ENCODE data around the gene UBR1. TPM values are rescaled to one million over a fixed set of nuclear protein-coding genes. Genes with fewer than 3 reads are reported as not detected.

Gene UBR1
- total RNA-seq: 10 to 100 TPM in 2 of 4 donors, 1 to 10 TPM in 2; 9.3 to 22.3 (median 11.7) TPM

DNA sequence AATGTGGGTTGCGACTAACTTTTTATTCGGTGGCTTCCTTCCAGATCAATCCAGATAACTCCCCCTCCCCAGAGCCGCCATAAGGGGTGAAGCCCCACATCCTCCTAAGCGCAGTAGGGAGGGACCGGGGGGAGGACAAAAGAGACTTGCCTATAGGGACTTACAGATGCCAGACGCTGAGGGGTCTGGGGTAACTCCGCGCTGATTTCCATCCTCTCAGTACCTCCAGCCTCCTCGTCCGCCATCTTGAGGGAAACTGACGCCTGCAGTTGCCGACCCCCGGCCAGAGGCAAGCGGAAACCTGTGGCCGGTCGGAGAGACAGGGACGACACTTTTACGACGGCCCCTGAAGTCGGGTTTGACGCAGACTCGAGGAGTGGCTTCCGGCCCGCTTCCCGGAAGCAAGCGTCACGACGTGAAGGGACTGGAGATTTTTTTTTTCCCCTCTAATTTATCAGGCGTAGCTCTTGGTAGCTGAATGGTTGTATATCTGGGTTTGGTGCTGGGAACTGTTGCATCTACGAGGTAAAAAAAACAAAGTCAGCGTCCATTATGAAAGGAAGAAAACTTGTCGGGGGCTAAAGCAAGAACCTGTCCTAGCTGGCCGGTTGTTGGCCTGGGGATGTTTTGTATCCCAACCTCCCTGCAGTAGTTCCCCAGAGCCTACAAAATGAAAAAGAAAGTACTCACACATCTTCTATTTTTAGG is at the start of gene UBR1:
Gene UBR1 (minus strand): TSS at position 261 of the 708 bp plus-strand sequence. CDS start 16 bp downstream, at position 245.
- TF ChIP-seq, protein P1, sequence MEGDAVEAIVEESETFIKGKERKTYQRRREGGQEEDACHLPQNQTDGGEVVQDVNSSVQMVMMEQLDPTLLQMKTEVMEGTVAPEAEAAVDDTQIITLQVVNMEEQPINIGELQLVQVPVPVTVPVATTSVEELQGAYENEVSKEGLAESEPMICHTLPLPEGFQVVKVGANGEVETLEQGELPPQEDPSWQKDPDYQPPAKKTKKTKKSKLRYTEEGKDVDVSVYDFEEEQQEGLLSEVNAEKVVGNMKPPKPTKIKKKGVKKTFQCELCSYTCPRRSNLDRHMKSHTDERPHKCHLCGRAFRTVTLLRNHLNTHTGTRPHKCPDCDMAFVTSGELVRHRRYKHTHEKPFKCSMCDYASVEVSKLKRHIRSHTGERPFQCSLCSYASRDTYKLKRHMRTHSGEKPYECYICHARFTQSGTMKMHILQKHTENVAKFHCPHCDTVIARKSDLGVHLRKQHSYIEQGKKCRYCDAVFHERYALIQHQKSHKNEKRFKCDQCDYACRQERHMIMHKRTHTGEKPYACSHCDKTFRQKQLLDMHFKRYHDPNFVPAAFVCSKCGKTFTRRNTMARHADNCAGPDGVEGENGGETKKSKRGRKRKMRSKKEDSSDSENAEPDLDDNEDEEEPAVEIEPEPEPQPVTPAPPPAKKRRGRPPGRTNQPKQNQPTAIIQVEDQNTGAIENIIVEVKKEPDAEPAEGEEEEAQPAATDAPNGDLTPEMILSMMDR (IDR thresholded peaks at IDR 0.05): no peak
- TF ChIP-seq POLR2A (IDR thresholded peaks at IDR 0.05): peak in 3 of 4 donors; percentile 25 to 62 (median 61)
- Histone ChIP-seq H3K27me3 (no peaks in the 10 kb centered on the region), H3K9me3 (no peaks in the 10 kb centered on the region), H3K4me3 (peak within 1 kb of the TSS; percentile 66 to 94 (median 77)), H3K27ac (peak within 1 kb of the TSS; percentile 86 to 95 (median 88)), H3K36me3 (peaks cover 0 to 3% (median 0%) of the 10 kb centered on the region in 3 donors), H3K4me1 (peaks cover 6 to 54% (median 24%) of the 10 kb centered on the region in 3 donors)
- intact Hi-C loops (cut with DNase I): no loop called here
- WGBS, 2 donors: 0 to 1% methylated on average over 16 to 30 of the region's 33 CpGs
- peak; percentile 36 for DNase-seq

DNA sequence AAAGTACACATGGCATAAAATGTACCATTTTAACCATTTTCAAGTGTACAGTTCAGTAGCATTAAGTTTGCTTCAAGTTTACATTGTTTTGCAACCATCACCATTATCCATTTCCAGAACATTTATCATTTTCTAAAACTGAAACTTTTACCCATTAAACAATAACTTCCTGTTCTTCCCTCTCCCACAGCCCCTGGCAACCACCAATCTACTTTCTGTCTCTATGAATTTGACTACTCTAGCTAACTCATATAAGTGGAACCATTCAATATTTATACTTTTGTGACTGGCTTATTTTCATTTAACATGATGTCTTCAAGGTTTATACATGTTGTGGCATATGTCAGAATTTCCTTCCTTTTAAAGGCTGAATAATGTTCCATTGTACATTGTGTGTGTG is 47.4 kb upstream of the UBR1 start:
- no peak overlapping the region for H3K4me3 ChIP-seq
- H3K9me3 ChIP-seq: no peaks in the 10 kb centered on the region
- H3K27ac ChIP-seq: no peak overlapping the region
- TF ChIP-seq, protein P1 (IDR thresholded peaks at IDR 0.05): no peak
- no peak for TF ChIP-seq POLR2A (IDR thresholded peaks at IDR 0.05)
- H3K36me3 ChIP-seq: peaks cover 0 to 100% (median 9%) of the 10 kb centered on the region in 3 donors
- no peaks in the 10 kb centered on the region for H3K27me3 ChIP-seq
- intact Hi-C loops (cut with DNase I): no loop called here
- H3K4me1 ChIP-seq: no peaks in the 10 kb centered on the region
- no peak for DNase-seq

DNA sequence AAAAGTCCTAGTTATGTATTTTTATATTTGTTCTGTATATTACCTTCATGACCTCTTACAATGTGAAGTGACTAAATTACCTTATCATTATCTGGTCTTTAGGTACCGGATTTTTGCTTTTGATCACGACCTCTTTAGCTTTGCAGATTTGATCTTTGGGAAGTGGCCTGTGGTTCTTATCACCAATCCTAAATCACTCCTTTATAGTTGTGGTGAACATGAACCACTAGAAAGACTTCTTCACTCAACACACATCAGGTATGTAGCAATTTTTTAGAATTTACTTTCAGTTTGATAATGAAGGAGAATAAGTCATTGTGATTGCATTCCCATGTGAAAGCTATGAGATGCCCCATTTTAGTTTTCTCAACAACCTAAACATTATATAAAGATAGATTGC is 45.9 kb upstream of the UBR1 start:
- intact Hi-C loops (cut with DNase I): no loop called here
- no peak for DNase-seq
- Histone ChIP-seq H3K36me3 (peaks cover 0 to 99% (median 10%) of the 10 kb centered on the region in 3 donors), H3K9me3 (no peaks in the 10 kb centered on the region), H3K4me1 (no peaks in the 10 kb centered on the region), H3K4me3 (no peak overlapping the region), H3K27ac (no peak overlapping the region), H3K27me3 (no peaks in the 10 kb centered on the region)
- TF ChIP-seq, protein P1 (IDR thresholded peaks at IDR 0.05): no peak
- TF ChIP-seq POLR2A (IDR thresholded peaks at IDR 0.05): no peak
- 72 to 91% methylated on average over 2 of the region's 2 CpGs for WGBS, 2 donors

DNA sequence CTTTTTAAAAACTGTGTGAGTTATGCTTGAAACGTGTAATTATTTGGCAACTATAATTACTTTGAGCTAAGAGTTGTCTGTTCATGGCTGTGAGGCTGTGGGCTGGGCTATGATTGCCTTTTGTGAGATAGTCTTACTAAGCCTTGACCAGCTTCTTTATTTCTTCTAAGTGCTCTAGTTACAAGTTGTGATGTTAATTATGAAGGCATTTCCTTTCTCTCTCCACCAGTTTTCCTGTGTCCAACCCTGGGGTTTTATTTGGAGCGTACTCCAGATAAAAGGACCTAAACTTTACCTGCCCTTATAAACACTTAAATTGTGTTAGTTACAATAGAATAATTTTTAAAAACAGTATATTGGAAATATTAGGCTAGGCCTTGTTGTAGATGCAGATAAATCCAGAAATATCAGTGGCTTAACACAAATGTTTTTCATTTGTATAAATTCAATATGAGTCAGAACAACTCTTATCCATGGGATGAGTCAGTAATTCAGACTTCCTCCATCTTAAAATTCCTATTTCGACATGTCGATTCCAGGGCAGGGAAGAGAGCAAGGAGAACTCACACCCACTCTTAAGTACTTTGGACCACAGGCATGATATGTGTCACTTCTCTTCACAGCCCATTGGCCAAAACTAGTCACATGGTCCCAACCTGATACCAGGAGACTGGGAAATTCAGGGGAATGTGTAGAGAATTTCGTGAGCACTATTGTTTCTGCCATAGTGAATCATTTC is 44.5 kb upstream of the UBR1 start:
- H3K9me3 ChIP-seq: no peaks in the 10 kb centered on the region
- peak overlapping the region in 2 of 4 donors; percentile 31 to 50 for H3K27ac ChIP-seq
- no peaks in the 10 kb centered on the region for H3K27me3 ChIP-seq
- H3K4me3 ChIP-seq: no peak overlapping the region
- peaks cover 0 to 99% (median 18%) of the 10 kb centered on the region in 3 donors for H3K36me3 ChIP-seq
- intact Hi-C loops (cut with DNase I): no loop called here
- 63 to 71% methylated on average over 5 of the region's 5 CpGs for WGBS, 2 donors
- DNase-seq: no peak
- TF ChIP-seq, protein P1 (IDR thresholded peaks at IDR 0.05): no peak
- H3K4me1 ChIP-seq: no peaks in the 10 kb centered on the region

DNA sequence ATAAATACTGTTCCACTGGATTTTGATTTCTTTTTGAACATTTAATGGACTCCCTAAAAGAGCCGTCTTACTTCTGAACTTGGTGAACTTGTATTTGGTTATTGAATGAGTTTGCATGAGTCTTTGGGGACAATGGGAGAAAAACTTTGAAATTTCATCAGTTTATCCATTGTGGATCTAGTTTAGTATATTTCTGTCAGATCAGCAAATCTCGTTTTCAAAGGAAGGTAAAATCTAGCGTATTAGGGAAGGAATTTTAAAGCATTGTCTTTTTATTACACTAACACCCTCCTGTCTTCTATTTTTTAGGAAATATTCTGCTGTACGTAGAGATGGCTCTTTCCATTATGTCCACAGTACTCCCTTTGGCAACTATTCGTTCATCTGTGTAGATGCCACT is 40.3 kb upstream of the UBR1 start:
- Histone ChIP-seq H3K4me1 (no peaks in the 10 kb centered on the region), H3K9me3 (no peaks in the 10 kb centered on the region), H3K36me3 (peaks cover 0 to 68% (median 18%) of the 10 kb centered on the region in 3 donors), H3K27me3 (no peaks in the 10 kb centered on the region), H3K4me3 (no peak overlapping the region), H3K27ac (no peak overlapping the region)
- 89 to 90% methylated on average over 5 of the region's 5 CpGs for WGBS, 2 donors
- intact Hi-C loops (cut with DNase I): no loop called here
- TF ChIP-seq, protein P1 (IDR thresholded peaks at IDR 0.05): no peak
- TF ChIP-seq POLR2A (IDR thresholded peaks at IDR 0.05): no peak
- no peak for DNase-seq

All from esophagus squamous epithelium (tissue), 5 donors.